ENCODE measurements around the gene ZNF709. TPM values are rescaled to one million over a fixed set of nuclear protein-coding genes. Genes with fewer than 3 reads are reported as not detected.

ZNF709 gene
- total and polyA plus RNA-seq, 2 of the 4 experiments (the other 2 are of a cell fraction) = 0.50 to 3.8 TPM

DNA sequence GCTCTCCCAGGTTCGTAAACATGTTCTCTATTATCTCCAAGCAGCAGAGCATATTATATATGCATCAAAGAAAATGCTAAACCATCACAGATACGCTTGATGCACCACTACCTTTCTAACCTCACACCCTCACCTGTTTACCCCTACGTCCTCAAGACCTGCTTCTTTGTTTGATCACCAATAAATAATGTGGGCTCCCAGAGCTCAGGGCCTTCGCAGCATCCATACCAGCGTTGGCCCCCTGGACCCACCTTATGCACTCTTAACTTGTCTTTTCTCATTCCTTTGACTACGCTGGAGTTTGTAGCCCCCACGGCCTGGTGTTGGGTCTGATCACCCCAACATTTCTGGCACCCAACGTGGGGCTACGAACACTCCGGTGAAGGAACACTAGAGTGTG, 33.8 kb downstream of the ZNF709 start:
- Histone ChIP-seq H2BK120ac (ENCODE audit: low read depth, low read length) (no peak overlapping the region), H3K23ac (ENCODE audit: low read depth, low read length) (no peak overlapping the region), H2BK15ac (ENCODE audit: low read depth, low read length) (no peak overlapping the region), H3K14ac (replicated peaks; ENCODE audit: low read depth, low read length) (no peak overlapping the region), H4K91ac (ENCODE audit: insufficient read depth, low read depth, low read length) (no peak overlapping the region), H3K79me1 (ENCODE audit: low read depth in 1 of 2, low read length in 2 of 2) (no peaks in the 10 kb centered on the region), H3K9ac (ENCODE audit: low read depth, low read length) (no peak overlapping the region), H3K9me1 (ENCODE audit: insufficient read depth, low read length) (no peaks in the 10 kb centered on the region), H4K20me1 (ENCODE audit: insufficient read depth, low read length) (no peaks in the 10 kb centered on the region), H3K4me2 (ENCODE audit: low read depth, low read length) (no peak overlapping the region), H3K27ac (ENCODE audit: insufficient read depth, low read length) (no peak overlapping the region), H3K36me3 (ENCODE audit: control insufficient read depth, insufficient read depth, low read length) (no peaks in the 10 kb centered on the region), H3K4ac (ENCODE audit: low read depth, low read length) (no peak overlapping the region), H3K27me3 (ENCODE audit: control insufficient read depth, insufficient read depth, low read length) (no peaks in the 10 kb centered on the region), H3K4me3 (ENCODE audit: insufficient read depth, low read depth, low read length) (no peak overlapping the region), H4K5ac (ENCODE audit: low read depth, low read length) (no peak overlapping the region), H2AK5ac (ENCODE audit: low read depth, low read length) (no peak overlapping the region), H3K18ac (ENCODE audit: low read depth, low read length) (no peak overlapping the region), H3K56ac (ENCODE audit: extremely low read depth, insufficient read depth, low read length) (no peak overlapping the region), H2BK20ac (ENCODE audit: low read depth, low read length) (no peak overlapping the region), H2BK5ac (ENCODE audit: low read depth, low read length, poor library complexity, severe bottlenecking) (no peak overlapping the region), H3K9me3 (ENCODE audit: control insufficient read depth, insufficient read depth, low read length) (peaks cover 42% of the 10 kb centered on the region), H2AK9ac (replicated peaks; ENCODE audit: low read depth, low read length, poor library complexity) (no peak overlapping the region), H3K4me1 (ENCODE audit: control insufficient read depth, insufficient read depth, low read length) (no peaks in the 10 kb centered on the region), H4K8ac (ENCODE audit: low read depth in 2 of 2, low read length in 2 of 2) (no peak overlapping the region), H2AFZ (replicated peaks; ENCODE audit: low read length, poor library complexity) (no peak overlapping the region)
- no peak for DNase-seq
- CTCF ChIA-PET = interaction anchor here (0.6 kb wide), 1 partner anchor 53 kb away, joined by 3 read pairs; no protein-coding TSS in a partner anchor
- in situ Hi-C loops (cut with MboI; ENCODE audit: low sequenced_read_pairs) = no loop called here
- POLR2A ChIA-PET (ENCODE audit: unreplicated experiment) = no interaction called here
- intact Hi-C loops (cut with micrococcal nuclease) = no loop called here
- no peak for ATAC-seq (ENCODE audit: low read depth)
- WGBS, 2 experiments (ENCODE audit: extremely low coverage in 2 of 2, insufficient read length in 1 of 2) = 90% methylated on average over 2 of the region's 10 CpGs; no CpG with 5 or more reads in 1 of the 2 experiments
- TF ChIP-seq, protein P1, sequence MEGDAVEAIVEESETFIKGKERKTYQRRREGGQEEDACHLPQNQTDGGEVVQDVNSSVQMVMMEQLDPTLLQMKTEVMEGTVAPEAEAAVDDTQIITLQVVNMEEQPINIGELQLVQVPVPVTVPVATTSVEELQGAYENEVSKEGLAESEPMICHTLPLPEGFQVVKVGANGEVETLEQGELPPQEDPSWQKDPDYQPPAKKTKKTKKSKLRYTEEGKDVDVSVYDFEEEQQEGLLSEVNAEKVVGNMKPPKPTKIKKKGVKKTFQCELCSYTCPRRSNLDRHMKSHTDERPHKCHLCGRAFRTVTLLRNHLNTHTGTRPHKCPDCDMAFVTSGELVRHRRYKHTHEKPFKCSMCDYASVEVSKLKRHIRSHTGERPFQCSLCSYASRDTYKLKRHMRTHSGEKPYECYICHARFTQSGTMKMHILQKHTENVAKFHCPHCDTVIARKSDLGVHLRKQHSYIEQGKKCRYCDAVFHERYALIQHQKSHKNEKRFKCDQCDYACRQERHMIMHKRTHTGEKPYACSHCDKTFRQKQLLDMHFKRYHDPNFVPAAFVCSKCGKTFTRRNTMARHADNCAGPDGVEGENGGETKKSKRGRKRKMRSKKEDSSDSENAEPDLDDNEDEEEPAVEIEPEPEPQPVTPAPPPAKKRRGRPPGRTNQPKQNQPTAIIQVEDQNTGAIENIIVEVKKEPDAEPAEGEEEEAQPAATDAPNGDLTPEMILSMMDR (conservative IDR thresholded peaks at IDR 0.05; ENCODE audit: low read depth, low read length) = no peak
- TF ChIP-seq POLR2A (IDR thresholded peaks at IDR 0.05; ENCODE audit: low read depth, low read length) (no peak), MXI1 (IDR thresholded peaks at IDR 0.05; ENCODE audit: borderline replicate concordance, low read depth, low read length) (no peak), NFE2L2 (IDR thresholded peaks at IDR 0.05; ENCODE audit: low read depth, low read length) (no peak), RAD21 (IDR thresholded peaks at IDR 0.05; ENCODE audit: low read length) (no peak), MAZ (IDR thresholded peaks at IDR 0.05; ENCODE audit: borderline replicate concordance, low read depth, low read length) (no peak), CHD1 (IDR thresholded peaks at IDR 0.05; ENCODE audit: low read depth, low read length) (no peak), RFX5 (IDR thresholded peaks at IDR 0.05; ENCODE audit: low read depth, low read length) (no peak), SMC3 (IDR thresholded peaks at IDR 0.05; ENCODE audit: low read depth, low read length) (no peak), RCOR1 (IDR thresholded peaks at IDR 0.05; ENCODE audit: insufficient replicate concordance, low read length) (no peak), BHLHE40 (IDR thresholded peaks at IDR 0.05; ENCODE audit: low read depth, low read length) (no peak), CEBPB (IDR thresholded peaks at IDR 0.05; ENCODE audit: low read depth, low read length) (no peak)
- TF ChIP-seq, protein P2, sequence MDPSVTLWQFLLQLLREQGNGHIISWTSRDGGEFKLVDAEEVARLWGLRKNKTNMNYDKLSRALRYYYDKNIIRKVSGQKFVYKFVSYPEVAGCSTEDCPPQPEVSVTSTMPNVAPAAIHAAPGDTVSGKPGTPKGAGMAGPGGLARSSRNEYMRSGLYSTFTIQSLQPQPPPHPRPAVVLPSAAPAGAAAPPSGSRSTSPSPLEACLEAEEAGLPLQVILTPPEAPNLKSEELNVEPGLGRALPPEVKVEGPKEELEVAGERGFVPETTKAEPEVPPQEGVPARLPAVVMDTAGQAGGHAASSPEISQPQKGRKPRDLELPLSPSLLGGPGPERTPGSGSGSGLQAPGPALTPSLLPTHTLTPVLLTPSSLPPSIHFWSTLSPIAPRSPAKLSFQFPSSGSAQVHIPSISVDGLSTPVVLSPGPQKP (IDR thresholded peaks at IDR 0.05; ENCODE audit: borderline replicate concordance, low read depth, low read length) = no peak
- no TSS peak for BruUV-seq (replicated peaks)
- dilution Hi-C loops (cut with HindIII; ENCODE audit: low sequenced_read_pairs, unreplicated experiment) = no loop called here
